Measurements from ENCODE around the gene CCDC27. TPM values are rescaled to one million over a fixed set of nuclear protein-coding genes. Genes with fewer than 3 reads are reported as not detected.

The CCDC27 gene
- not detected for total RNA-seq

GRCh38 chr1:3752400-3752945 is at the start of gene CCDC27:
Gene CCDC27 (plus strand): TSS chr1:3752450. CDS start chr1:3752482, 32 bp downstream.
- CTCF ChIA-PET, result no interaction called here
- POLR2A ChIA-PET, result no interaction called here
- Mint-ChIP-seq H3K27me3 (peaks cover 3% of the 10 kb centered on the region), H3K9me3 (no peaks in the 10 kb centered on the region), H3K4me3 (no peak within 1 kb of the TSS), H3K4me1 (peaks cover 10% of the 10 kb centered on the region), H3K27ac (no peak within 1 kb of the TSS), H3K36me3 (ENCODE audit: low read depth) (no peaks in the 10 kb centered on the region)
- no peak for DNase-seq

- Mint-ChIP-seq H3K27ac (no peak overlapping the region), H3K36me3 (ENCODE audit: low read depth) (no peaks in the 10 kb centered on the region), H3K9me3 (no peaks in the 10 kb centered on the region), H3K27me3 (peaks cover 2% of the 10 kb centered on the region), H3K4me3 (no peak overlapping the region), H3K4me1 (peaks cover 4% of the 10 kb centered on the region)
- CTCF ChIA-PET, result no interaction called here
- DNase-seq, result no peak
- POLR2A ChIA-PET, result no interaction called here
Measured at GRCh38 chr1:3702528-3702927, 49.7 kb upstream of the CCDC27 start.

- H3K4me1 Mint-ChIP-seq, result peaks cover 4% of the 10 kb centered on the region
- CTCF ChIA-PET, result no interaction called here
- no peak overlapping the region for H3K27ac Mint-ChIP-seq
- DNase-seq, result no peak
- H3K9me3 Mint-ChIP-seq, result no peaks in the 10 kb centered on the region
- H3K36me3 Mint-ChIP-seq (ENCODE audit: low read depth), result no peaks in the 10 kb centered on the region
- H3K4me3 Mint-ChIP-seq, result no peak overlapping the region
- POLR2A ChIA-PET, result interaction anchor here (0.5 kb wide), 1 partner anchor 37 kb away, joined by 5 read pairs; no protein-coding TSS in a partner anchor
- peaks cover 2% of the 10 kb centered on the region for H3K27me3 Mint-ChIP-seq
Measured at GRCh38 chr1:3702990-3703728, 49.1 kb upstream of the CCDC27 start.

GRCh38 chr1:3703786-3704371 is 48.4 kb upstream of the CCDC27 start:
- peaks cover 4% of the 10 kb centered on the region for H3K4me1 Mint-ChIP-seq
- H3K27ac Mint-ChIP-seq, result peak overlapping the region; percentile 71
- CTCF ChIA-PET, result no interaction called here

DNA sequence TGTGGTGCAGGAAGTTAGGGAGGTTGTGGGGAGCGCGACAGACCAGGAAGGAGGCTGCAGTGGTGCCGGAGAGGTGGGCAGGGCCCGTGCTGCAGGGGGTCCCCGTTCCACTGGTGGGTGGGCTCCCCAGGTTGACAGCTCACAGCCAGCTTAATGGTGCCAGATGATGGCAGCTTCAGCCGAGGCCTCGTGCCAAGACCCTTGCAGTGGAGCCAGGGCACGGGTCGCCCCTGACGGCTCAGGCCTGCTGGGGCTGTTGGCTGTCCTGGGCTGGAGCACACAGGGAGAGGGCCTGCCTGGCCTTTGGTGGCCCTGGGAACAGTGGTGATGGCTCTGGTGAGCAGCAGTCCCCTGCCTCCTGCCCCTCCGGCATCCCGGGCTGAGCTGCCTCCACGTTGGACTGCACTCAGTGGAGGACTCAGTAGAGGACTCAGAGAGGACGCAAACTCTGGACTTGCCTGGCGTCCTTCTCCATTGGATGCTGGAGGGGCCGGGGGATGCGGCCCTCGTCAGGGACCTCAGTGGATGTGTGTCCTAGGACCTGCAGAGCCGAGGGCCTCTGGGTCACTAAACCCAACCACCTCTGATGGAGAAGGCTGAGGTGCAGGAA is 46.8 kb upstream of the CCDC27 start:
- Mint-ChIP-seq H3K4me3 (no peak overlapping the region), H3K4me1 (peaks cover 4% of the 10 kb centered on the region), H3K27me3 (peaks cover 2% of the 10 kb centered on the region), H3K36me3 (ENCODE audit: low read depth) (no peaks in the 10 kb centered on the region), H3K27ac (no peak overlapping the region), H3K9me3 (no peaks in the 10 kb centered on the region)
- DNase-seq, result no peak
- CTCF ChIA-PET, result no interaction called here
- POLR2A ChIA-PET, result no interaction called here

More at GRCh38 chr1:3703786-3704371, 48.4 kb upstream of the CCDC27 start:
- Mint-ChIP-seq H3K27me3 (peaks cover 2% of the 10 kb centered on the region), H3K36me3 (ENCODE audit: low read depth) (no peaks in the 10 kb centered on the region), H3K9me3 (no peaks in the 10 kb centered on the region), H3K4me3 (no peak overlapping the region)
- POLR2A ChIA-PET, result interaction anchor here (0.5 kb wide), 1 partner anchor 37 kb away, joined by 5 read pairs; no protein-coding TSS in a partner anchor
- DNase-seq, result no peak

DNA sequence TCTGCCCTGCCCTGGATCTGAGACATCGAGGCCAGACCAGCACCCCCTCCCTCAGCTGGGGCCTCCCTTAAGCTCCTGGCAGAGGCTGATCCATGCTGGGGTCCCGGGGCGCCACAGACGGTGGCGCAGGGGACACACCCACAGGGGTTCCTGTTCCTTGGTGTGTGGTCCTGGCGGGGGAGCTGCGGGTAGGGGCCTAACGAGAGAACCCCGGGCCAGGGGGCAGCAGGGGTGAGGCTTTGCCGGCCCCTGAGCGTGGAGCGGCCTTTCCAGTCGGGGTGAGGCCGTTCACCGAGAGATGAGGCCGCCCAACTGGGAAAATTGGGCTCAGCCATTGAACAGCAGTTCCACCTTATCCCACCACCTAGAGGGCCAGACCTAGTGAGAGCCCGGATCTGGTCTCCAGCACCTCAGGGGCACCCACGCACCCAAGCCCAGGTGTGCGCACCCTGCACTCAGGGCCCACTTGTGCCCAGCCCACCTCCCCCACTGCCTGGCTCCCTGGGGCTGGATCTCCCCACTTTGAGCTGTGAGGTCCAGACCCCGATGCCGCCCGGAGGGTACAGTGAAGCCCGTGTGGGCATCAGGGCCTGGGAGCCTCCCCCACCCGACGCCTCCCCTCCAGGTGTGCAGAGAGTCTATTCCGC is 45.5 kb upstream of the CCDC27 start:
- Mint-ChIP-seq H3K4me1 (peaks cover 4% of the 10 kb centered on the region), H3K36me3 (ENCODE audit: low read depth) (no peaks in the 10 kb centered on the region), H3K4me3 (no peak overlapping the region), H3K9me3 (no peaks in the 10 kb centered on the region), H3K27ac (no peak overlapping the region), H3K27me3 (peaks cover 2% of the 10 kb centered on the region)
- ChIA-PET POLR2A (no interaction called here), CTCF (no interaction called here)
- no peak for DNase-seq

DNA sequence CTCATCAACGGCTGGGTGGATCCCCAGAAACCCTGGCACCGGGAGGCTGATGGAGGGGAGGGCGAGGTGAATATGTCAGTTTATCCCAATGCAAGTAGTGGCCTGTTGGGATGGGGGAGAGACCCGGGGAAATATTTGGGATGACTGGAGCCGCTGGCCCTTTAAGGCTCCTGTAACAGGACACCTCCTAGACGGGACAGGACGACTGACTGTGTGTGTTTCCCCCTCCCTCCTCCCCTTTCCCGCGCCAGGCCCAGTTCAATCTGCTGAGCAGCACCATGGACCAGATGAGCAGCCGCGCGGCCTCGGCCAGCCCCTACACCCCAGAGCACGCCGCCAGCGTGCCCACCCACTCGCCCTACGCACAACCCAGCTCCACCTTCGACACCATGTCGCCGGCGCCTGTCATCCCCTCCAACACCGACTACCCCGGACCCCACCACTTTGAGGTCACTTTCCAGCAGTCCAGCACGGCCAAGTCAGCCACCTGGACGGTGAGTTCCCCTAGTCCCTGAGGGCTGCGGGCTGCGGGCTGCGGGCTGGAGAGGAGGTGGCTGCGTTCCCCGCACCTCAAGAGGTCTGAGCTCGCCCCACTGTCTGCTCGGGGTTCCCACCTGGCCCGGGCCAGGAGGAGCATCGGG is 44.8 kb upstream of the CCDC27 start:
- peaks cover 2% of the 10 kb centered on the region for H3K27me3 Mint-ChIP-seq
- H3K27ac Mint-ChIP-seq, result no peak overlapping the region
- no peaks in the 10 kb centered on the region for H3K9me3 Mint-ChIP-seq
- H3K4me3 Mint-ChIP-seq, result no peak overlapping the region
- POLR2A ChIA-PET, result no interaction called here
- no peaks in the 10 kb centered on the region for H3K36me3 Mint-ChIP-seq (ENCODE audit: low read depth)
- H3K4me1 Mint-ChIP-seq, result peaks cover 4% of the 10 kb centered on the region
- CTCF ChIA-PET, result no interaction called here
- no peak for DNase-seq

- no peaks in the 10 kb centered on the region for H3K36me3 Mint-ChIP-seq (ENCODE audit: low read depth)
- H3K9me3 Mint-ChIP-seq, result no peaks in the 10 kb centered on the region
- ChIA-PET CTCF (no interaction called here), POLR2A (no interaction called here)
- DNase-seq, result no peak
- no peak overlapping the region for H3K27ac Mint-ChIP-seq
- peaks cover 4% of the 10 kb centered on the region for H3K4me1 Mint-ChIP-seq
- H3K27me3 Mint-ChIP-seq, result peaks cover 2% of the 10 kb centered on the region
- no peak overlapping the region for H3K4me3 Mint-ChIP-seq
Measured at GRCh38 chr1:3707939-3708328, 44.3 kb upstream of the CCDC27 start.

DNA sequence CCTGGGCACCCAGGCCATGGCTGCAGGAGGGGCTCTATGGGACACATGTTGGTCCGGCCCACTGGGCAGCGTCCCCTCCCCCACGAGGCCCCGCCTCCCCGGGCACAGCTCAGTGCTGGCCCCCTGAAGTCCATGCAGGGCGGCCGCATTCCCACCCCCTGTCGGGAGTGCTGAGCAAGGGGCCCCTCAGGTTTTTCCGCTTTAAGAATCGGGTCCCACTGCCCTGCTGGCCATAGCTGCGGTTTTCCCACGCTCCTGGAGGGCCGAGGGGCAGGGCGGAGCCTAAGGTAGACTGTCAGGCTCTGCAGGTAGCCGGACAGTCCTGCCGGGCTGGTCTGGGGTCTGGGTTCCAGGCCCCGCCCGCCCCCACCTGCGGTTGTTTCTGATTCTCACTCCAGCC is 43.5 kb upstream of the CCDC27 start:
- Mint-ChIP-seq H3K36me3 (ENCODE audit: low read depth) (no peaks in the 10 kb centered on the region), H3K27me3 (peaks cover 2% of the 10 kb centered on the region), H3K9me3 (no peaks in the 10 kb centered on the region), H3K4me3 (no peak overlapping the region), H3K4me1 (peaks cover 4% of the 10 kb centered on the region), H3K27ac (no peak overlapping the region)
- DNase-seq, result no peak
- ChIA-PET CTCF (no interaction called here), POLR2A (no interaction called here)

DNA sequence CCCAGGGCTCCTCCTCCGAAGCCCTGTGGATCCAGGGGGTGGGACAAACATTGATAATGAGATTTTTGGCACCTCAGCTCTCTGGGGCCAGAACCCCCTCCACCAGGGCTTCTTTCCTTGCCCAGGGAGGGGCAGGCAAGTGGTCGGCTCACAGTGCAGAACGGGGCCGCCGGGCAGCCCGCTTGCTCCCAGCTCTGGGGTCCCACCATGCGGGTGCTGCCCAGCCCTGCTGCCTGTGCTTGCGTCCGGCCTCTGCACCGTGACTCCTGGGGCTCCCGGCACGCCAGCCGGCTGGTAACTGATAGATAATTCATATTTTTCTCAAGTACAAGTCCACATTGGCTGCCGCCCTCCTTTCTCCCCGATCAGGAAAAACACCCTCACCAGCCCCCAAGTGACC is 42.0 kb upstream of the CCDC27 start:
- Mint-ChIP-seq H3K4me1 (no peaks in the 10 kb centered on the region), H3K27ac (no peak overlapping the region), H3K4me3 (no peak overlapping the region), H3K36me3 (ENCODE audit: low read depth) (no peaks in the 10 kb centered on the region), H3K9me3 (no peaks in the 10 kb centered on the region), H3K27me3 (peaks cover 2% of the 10 kb centered on the region)
- ChIA-PET POLR2A (no interaction called here), CTCF (no interaction called here)
- no peak for DNase-seq

GRCh38 chr1:3711381-3711779 is 40.9 kb upstream of the CCDC27 start:
- Mint-ChIP-seq H3K4me3 (no peak overlapping the region), H3K4me1 (no peaks in the 10 kb centered on the region), H3K27me3 (peaks cover 2% of the 10 kb centered on the region), H3K27ac (no peak overlapping the region), H3K36me3 (ENCODE audit: low read depth) (no peaks in the 10 kb centered on the region), H3K9me3 (no peaks in the 10 kb centered on the region)
- CTCF ChIA-PET, result no interaction called here
- POLR2A ChIA-PET, result no interaction called here
- DNase-seq, result no peak

DNA sequence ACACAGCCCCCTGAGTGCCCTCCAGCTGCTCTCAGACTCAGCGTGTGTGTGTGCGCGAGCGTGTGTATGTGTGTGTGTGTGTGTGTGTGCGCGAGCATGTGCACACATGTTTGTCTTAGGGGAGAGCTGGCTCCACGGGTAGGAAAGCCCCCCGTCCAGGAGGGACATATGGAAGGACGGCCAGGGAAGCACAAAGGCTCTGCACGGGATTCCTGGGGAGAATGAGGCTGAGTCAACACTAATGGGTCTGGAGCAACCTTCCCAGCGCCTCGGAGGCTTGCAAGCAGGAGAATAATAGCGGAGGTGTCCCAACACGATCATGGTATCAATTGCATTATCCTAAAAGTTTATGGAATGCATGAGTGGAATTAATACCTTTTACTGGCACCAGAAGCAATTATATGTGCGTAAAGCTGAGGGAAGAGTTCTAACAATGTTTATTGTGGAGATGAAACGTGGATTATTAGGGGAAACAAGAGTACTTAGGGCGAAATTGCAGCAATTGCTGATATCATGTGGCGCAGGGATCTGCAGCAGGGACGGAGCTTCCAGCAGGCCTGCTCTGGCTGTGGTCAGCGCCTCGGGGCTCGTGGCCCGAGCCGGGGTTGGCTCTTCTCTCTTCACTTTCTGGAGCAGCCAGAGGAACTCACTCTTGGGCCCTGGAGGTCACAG is 40.3 kb upstream of the CCDC27 start:
- Mint-ChIP-seq H3K4me1 (no peaks in the 10 kb centered on the region), H3K9me3 (no peaks in the 10 kb centered on the region), H3K4me3 (no peak overlapping the region), H3K27ac (no peak overlapping the region), H3K36me3 (ENCODE audit: low read depth) (no peaks in the 10 kb centered on the region), H3K27me3 (peaks cover 2% of the 10 kb centered on the region)
- CTCF ChIA-PET, result no interaction called here
- POLR2A ChIA-PET, result no interaction called here
- DNase-seq, result no peak

Measured in activated CD4-positive, alpha-beta T cell treated with anti-CD3 and anti-CD28 coated beads, Interleukin-2, amount 10 ng/mL, durations not matched to agents 7 days and 5 days (primary cell).